Hematopoietic multipotent progenitor cell treated with erythropoietin and hydrocortisone succinate and interleukin-3 and kit ligand, for 8 days (in vitro differentiated cells): ENCODE data around the gene CTSO.
"Not testable (repeated sequence)": the region's sequence is repeated elsewhere in the genome, so short reads cannot be mapped to it uniquely, and the experiment has no call there.

Experiments used
- DNase-seq: peaks from one replicate; pipeline ENCODE4 v3.0.0-alpha.2; 2015

Gene CTSO

GRCh38 chr4:155904331-155904730 is 49.3 kb downstream of the CTSO start:
- no peak for DNase-seq

- no peak for DNase-seq
These were observed 50.2 kb downstream of the CTSO start, which contains the start of gene TDO2 for GRCh38 chr4:155903453-155903852. Gene TDO2 (plus strand): TSS chr4:155903696. CDS start chr4:155903759, 63 bp downstream.

DNA sequence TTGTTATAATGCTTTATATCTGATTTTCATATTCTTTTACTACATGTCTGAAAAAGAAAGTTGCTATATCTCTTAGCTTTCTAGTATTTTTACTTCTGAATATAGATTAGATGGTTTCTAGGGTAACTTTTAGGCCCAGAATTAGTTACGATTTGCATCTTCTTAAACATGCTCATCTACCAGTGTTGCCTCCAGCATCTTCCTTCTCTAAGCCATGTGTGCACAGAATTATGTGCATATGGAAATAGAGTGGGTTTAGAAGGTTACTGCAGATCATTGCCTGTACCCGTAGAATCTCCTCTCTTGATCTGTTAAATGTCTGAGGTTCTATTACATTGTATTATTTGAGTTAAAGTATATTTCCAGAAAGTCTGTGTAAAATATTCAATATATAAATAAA is 52.7 kb downstream of the CTSO start:
- DNase-seq, result no peak

GRCh38 chr4:155900381-155900780 is 53.3 kb downstream of the CTSO start:
- no peak for DNase-seq

DNA sequence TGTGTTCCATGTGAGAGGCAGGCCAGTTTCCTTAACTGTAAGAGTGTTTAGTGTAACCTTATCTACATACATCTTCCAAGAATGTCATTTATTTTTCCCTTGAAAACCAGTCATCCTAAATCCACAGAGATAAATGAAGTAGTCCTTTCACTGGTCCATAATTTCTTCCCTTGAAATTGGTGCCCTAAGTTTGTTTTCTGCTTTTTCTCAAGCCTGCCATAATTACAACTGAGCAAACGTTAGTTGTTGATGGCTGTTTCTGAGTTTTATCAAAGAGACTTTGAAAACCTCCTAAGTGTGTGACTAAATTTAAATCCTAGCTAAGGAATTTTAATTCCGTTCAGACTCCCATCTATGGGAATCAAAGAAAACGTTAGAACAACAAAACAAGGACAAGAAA is 53.8 kb downstream of the CTSO start:
- no peak for DNase-seq

DNA sequence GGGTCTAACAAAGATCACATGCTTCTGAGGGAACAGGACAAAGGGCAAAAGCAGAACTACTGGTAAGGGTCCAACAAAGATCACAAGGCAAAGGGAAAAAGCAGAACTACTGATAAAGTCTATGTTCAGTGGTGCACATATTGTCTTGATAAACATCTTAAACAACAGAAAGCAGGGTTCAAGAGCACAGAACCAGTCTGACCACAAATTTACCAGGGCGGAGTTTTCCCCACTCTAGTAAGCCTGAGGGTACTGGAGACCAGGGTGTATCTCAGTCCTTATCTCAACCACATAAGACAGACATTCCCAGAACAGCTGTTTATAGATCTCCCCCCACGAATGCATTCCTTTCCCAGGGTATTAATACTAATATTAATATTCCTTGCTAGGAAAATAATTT is 55.3 kb downstream of the CTSO start:
- DNase-seq, result not testable (repeated sequence)

DNA sequence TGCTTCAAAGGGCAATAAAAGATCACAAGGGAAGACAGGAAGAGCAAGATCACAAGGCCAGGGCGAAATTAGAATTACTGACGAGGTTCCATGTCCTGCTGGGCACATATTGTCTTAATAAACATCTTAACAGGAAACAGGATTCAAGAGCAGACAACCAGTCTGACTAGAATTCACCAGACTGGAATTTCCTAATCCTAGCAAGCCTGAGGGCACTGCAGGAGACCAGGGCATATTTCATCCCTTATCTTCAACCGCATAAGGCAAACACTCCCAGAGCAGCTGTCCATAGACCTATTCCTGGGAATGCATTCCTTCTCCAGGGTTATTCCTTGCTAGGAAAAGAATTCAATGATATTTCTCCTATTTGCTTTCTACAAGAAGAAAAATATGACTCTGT is 62.6 kb downstream of the CTSO start:
- DNase-seq, result no peak

DNA sequence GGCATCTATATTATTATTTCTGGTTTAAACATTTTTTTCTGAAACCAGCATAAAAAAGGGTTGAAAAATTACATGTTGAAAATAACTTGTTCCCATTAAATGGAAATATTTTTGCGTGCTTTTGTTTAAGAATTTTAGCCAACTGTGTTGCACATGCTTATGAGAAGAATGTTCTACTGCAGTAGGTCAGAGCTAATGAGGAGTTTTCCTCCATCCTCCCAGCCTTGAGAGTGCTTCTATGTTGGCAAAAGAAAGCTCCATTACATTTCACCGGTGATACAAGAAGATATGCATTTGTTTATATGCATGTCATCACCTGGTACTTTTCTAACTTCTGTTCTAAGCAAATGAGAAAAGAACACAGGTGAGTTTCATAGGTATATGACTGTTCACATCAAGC is 63.7 kb downstream of the CTSO start:
- no peak for DNase-seq

- no peak for DNase-seq
These were observed 64.5 kb downstream of the CTSO start for GRCh38 chr4:155889031-155889793.

GRCh38 chr4:155887847-155888570 is 65.7 kb downstream of the CTSO start:
- no peak for DNase-seq

- no peak for DNase-seq
These were observed 66.6 kb downstream of the CTSO start for GRCh38 chr4:155887045-155887444.

DNA sequence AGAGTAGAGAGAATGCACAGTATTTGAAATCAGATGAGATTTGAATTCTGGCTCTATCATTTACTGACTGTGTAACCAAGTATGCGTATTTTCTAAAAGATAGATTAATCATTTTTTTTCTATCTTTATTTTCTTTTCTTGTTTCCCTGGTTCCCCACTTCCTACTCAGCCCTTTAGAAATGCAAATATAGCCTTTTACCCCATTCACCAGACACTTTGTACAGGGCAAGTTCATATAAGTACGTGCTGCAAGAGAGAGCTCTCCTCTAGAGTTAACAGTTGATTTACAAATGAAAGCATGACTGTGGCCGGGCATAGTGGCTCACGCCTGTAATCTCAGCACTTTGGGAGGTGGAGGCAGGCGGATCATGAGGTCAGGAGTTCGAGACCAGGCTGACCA is 68.0 kb downstream of the CTSO start:
- no peak for DNase-seq

GRCh38 chr4:155883895-155884294 is 69.8 kb downstream of the CTSO start:
- no peak for DNase-seq

DNA sequence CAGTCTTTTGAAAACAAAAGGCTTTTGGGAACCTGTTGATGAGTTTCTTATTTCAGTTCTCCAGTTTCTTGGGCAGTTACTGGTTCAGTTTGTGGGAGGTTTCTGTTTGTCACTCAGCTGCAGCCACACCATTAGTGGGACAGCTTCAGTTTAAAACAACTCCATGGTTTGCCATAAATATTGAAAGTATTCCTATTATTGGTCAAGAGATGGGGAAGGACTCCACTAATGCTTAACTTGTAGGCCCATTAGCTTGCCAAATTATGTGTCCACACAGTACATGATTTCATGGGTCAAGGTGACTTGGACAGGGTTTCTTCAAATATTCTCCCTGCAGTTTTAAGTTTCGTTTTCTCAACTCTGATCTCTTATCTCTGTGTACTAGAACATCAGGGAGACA is 72.1 kb downstream of the CTSO start:
- no peak for DNase-seq

- no peak for DNase-seq
These were observed 73.9 kb downstream of the CTSO start for GRCh38 chr4:155879767-155880166.

DNA sequence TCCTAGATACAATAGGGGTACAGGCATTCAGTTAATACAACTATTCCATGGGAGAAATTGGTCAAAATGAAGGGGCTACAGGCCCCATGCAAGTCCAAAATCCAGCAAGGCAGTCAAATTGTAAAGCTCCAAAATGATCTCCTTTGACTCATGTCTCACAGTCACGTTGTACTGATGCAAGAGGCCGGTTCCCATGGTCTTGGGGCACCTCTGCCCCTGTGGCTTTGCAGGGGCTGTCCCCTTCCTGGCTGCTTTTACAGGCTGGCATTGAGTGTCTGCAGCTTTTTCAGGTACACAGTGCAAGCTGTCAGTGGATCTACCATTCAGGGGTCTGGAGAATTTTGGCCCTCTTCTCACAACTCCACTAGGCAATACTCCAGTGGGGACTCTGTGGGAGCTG is 75.1 kb downstream of the CTSO start:
- no peak for DNase-seq

DNA sequence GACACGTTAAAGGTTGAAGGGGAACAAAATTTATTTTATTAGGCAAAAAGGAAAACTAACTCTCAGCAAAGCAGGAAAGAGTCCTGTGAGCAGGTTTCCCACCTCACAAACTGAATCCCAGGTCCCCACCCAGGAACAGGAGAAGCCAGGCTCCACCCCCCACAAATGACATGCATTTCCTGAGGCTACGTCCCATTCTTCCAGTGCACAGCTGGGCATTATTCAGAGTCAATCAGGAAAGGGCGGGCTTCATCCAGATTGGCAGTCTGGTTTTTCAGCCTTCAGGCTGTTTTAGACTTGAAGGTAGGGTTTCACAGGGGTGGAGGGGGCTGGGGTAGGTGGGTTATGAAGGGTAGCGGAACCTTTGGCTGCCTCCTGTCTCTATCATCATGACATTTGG is 75.7 kb downstream of the CTSO start:
- DNase-seq, result no peak

GRCh38 chr4:155875878-155876277 is 77.8 kb downstream of the CTSO start:
- no peak for DNase-seq
